HTR-8/SVneo (cell line): ENCODE results near the gene OXTR.
A peak's percentile ranks its signal among the peaks of the same experiment; 100 is the strongest.

Source experiments
- DNase-seq: peaks from one replicate; pipeline ENCODE4 v3.0.0; 2011; ENCODE audit warnings: low spot score, mixed read lengths; ENCODE audit not compliant: insufficient read length
- FAIRE-seq: peaks from 2 replicates; lab custom pipeline; 2011; peaks lifted over from hg19 to GRCh38; lab: Jason Lieb, UNC

OXTR gene

GRCh38 chr3:8769088-8769822 lies at the start of gene OXTR:
OXTR (minus strand) TSS chr3:8769613; CDS start chr3:8768187, 1,426 bp downstream.
- peak; percentile 83 for DNase-seq
- peak; percentile 90 for FAIRE-seq

DNA sequence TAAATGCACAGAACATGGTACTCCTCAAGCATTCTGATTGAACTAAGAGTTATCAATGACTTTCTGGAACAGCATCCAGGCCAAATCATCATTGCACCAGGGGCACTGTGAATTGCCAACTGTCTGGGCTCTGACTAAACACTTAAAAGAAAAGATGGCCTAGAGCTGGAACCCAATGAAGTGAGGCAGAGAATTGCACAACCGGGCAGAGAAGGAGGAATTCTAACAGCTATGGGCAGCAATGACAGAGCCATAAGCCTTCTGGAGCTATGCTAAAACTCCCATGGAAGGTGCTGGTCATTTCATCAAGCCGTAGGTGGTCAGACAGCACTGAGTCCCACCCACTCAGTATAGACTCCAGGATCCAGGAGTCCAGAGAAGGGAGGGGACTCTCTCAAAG lies 48.1 kb upstream of the OXTR start:
- peak; percentile 38 for FAIRE-seq
- DNase-seq = no peak

GRCh38 chr3:8816106-8816505 lies 46.7 kb upstream of the OXTR start:
- no peak for FAIRE-seq

DNA sequence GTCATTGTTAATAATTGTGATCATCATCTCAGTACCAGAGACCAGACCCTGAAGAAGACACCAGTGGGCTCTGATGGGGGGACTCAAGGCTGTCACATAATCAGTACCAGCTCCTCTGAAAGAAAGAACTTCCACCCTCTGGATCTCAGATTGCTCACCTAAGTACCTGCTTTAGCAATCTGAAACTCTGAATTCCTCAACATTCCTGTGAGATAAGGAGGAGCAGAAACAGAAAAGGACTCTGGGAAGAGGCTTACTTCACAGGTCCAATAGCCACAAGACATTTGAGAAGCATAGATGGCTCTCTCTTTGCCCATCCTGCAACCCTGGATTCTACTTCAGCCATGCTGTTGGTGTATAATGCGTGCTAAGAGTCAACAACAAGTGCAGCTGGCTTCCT lies 44.0 kb upstream of the OXTR start:
- DNase-seq (no peak), FAIRE-seq (no peak)

More at GRCh38 chr3:8816106-8816505, 46.7 kb upstream of the OXTR start:
- no peak for DNase-seq

GRCh38 chr3:8810561-8810960 lies 41.1 kb upstream of the OXTR start:
- DNase-seq = no peak
- FAIRE-seq = no peak

- FAIRE-seq = no peak
- DNase-seq = no peak
Observed at GRCh38 chr3:8805774-8806173, 36.4 kb upstream of the OXTR start.

GRCh38 chr3:8802256-8802655 lies 32.8 kb upstream of the OXTR start:
- FAIRE-seq (peak; percentile 23), DNase-seq (no peak)

DNA sequence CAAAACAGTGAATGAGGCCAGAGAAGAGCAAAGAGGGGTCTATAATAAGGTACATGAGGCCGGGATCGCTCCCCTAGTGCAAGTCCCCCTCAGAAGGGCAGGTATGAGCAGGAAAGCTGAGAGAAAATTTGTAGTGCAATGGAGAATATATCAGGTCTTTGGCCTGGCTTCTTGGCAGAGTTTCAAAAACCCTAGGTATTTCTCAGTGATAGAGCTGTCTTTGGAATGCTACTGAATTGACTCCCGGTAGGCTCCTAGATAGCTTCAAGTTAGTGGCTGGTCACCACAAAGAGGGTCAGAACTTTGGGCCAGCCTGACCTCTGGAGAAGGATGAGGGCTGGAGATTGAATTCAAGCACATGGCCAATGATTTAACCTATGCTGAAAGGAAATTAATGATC lies 30.6 kb upstream of the OXTR start:
- DNase-seq (no peak), FAIRE-seq (no peak)

GRCh38 chr3:8794247-8794646 lies 24.8 kb upstream of the OXTR start:
- no peak for FAIRE-seq
- no peak for DNase-seq

DNA sequence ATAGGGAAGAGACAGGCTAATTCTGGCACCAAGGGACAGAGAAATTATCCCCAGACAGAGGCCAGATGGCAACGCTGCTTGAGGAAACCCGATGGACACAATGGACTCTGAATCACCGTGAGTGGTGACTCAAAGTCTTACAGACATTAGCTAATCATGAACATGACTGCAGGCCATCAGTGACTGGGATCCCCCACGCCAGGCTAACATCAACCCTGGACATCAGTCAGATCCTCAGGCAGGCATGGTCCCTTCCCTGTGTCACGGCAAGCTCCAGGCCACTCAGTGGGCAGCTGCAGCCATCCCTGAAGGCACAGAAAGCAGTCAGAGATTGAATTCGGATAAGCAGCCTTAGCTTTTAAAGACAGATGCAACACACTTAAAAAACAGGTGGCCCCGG lies 23.8 kb upstream of the OXTR start:
- DNase-seq (no peak), FAIRE-seq (peak; percentile 9)

DNA sequence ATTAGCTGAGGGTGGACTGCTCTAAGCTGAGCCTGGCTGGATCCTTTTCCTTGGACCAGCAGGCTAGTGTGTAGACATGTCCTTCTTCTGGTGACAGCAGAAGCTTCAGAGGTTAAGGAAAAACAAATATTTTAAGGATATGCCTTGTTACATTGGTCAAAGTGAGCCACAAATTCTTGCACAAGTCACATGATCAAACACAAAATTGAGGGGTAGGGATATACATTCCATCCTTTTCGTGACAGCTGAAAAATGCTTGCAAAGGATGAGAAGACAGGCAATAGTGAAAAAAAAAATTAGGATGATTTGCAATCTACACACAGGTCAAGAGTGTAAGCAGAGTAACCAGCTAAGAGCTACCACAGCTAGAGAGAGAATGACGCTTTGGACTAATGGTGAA lies 21.1 kb upstream of the OXTR start:
- FAIRE-seq (no peak), DNase-seq (no peak)

DNA sequence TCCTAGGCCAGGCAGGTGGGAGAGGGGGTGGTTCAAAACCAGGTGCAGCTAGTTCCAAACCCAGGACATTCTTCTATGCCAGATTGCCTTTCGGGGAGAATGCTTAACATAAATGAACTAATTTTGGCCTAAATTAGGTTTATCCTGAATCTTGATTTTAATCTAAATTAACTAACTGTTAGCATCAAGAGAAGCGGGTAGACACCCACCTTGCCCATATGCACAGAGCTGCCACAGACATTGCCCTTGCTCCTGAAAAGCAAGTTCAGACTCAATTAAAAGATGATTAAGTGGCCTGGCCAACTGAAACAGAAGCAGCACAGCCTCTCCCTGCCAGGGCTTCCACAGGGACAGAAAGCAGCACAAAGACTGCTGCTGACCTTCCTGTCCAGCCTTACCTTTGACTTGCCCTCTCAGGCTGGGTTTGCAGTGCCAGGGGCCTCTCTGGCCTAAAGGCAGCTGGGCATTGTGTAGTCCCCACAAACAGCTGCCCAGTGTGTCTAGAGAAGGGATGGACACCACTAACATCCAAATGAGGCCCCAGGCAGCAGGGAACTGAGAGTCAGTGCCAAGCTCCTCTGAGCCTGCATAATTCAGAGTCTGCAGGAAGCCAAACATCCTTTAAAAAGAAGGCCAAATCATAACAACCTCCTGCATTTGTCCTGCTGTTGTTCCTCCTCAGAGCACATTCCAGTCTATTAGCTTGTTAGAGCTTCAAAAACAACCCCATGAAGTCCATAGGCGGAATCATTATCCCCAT lies 15.4 kb upstream of the OXTR start:
- FAIRE-seq (no peak), DNase-seq (no peak)

DNA sequence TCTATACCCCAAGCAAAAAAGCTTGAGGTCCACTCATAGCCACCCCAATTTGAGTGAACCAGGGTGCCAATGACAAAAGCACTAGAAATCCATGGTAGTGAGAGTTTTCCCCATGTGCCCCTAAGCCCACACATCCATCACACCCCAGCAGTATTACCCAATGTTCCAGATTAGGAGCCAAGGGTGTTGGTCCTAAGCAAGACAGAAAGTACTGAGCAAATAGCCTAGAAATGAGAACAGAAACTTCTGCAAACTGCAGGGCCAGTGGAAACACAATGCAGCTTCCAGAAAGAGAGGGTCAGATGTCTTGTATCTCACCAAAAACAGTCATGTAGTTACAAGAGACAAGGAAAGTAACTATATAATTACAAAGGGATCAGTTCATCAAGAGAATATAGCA lies 10.9 kb upstream of the OXTR start:
- no peak for FAIRE-seq
- no peak for DNase-seq

- peak; percentile 4 for FAIRE-seq
- DNase-seq = no peak
Observed at GRCh38 chr3:8778475-8778874, 9.1 kb upstream of the OXTR start.

DNA sequence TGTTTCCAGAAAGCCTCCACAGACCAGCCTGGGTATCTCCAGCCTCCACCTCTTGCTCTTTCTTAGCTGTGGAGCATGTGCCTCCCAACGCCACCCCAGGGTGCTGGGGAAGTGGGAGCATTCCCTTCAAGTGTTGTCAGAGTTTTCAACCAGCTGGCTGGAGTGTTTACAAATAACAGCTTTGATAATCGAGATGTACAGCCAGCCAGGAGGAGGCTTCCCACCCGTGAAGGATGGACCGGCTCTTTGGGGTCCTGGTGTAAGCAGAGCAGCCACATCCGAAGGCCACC lies 8.5 kb upstream of the OXTR start:
- DNase-seq (no peak), FAIRE-seq (no peak)

- FAIRE-seq (no peak), DNase-seq (no peak)
Observed at GRCh38 chr3:8777201-8777977, 8.0 kb upstream of the OXTR start.

DNA sequence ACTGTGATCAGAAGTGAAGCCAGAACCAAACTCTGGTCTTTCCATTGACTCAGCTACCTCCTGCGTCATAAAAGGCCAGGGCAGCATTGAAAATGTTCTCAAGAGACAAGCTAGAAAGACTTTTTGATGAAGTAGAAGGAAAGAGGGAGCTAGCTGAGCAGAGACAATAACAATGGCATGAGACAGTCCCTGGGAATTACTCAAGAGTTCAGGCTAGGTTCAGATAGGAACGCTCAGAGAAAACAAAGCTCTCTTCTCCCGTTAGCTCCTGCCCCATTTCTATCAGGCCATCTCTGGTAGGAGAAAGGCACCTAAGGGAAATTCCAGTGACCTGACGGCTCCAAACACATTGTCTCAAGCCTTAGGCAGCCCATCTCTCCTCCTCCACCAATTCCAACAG lies 7.0 kb upstream of the OXTR start:
- FAIRE-seq = no peak

GRCh38 chr3:8775602-8776001 lies 6.2 kb upstream of the OXTR start:
- no peak for FAIRE-seq
- DNase-seq = no peak

More for the DNA sequence above, 7.0 kb upstream of the OXTR start:
- peak; percentile 57 for DNase-seq

- no peak for DNase-seq
- FAIRE-seq = no peak
Observed at GRCh38 chr3:8775181-8775580, 5.8 kb upstream of the OXTR start.

DNA sequence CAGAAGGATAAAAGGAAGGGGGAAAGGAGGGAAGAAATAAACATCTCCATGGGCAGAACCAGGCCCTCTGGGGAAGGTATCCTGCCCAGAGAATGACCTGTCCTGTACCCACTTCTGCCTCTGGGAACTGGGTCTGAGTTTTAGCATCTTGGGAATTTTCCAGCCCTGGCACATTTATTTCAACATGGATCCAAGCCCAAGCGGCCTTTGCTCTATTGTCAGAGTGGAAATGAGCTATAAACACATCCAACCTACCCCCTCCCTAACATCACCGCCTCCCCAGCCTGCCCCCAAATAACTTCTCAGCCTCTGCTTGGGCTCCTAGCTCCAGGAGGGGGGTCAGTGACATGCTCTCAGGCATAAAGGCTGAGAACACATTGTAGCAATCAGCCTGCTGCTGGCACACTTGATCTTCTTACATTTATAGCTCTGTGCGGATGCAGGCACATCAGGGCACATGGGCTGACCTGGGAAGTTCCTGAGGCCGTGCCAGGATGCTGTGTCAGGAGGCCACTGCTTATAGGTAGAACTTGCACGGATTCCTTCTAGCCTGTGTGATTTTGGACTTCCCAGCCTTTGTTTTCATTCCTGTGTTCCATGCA lies 4.6 kb upstream of the OXTR start:
- no peak for FAIRE-seq
- no peak for DNase-seq
